ENCODE data around the gene AAGAB.

GRCh38 chr15:67189326-67190051, 65.0 kb downstream of the AAGAB start:
- TF ChIP-seq, protein P1, sequence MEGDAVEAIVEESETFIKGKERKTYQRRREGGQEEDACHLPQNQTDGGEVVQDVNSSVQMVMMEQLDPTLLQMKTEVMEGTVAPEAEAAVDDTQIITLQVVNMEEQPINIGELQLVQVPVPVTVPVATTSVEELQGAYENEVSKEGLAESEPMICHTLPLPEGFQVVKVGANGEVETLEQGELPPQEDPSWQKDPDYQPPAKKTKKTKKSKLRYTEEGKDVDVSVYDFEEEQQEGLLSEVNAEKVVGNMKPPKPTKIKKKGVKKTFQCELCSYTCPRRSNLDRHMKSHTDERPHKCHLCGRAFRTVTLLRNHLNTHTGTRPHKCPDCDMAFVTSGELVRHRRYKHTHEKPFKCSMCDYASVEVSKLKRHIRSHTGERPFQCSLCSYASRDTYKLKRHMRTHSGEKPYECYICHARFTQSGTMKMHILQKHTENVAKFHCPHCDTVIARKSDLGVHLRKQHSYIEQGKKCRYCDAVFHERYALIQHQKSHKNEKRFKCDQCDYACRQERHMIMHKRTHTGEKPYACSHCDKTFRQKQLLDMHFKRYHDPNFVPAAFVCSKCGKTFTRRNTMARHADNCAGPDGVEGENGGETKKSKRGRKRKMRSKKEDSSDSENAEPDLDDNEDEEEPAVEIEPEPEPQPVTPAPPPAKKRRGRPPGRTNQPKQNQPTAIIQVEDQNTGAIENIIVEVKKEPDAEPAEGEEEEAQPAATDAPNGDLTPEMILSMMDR (IDR thresholded peaks at IDR 0.05): no peak
- no peak for TF ChIP-seq POLR2A (IDR thresholded peaks at IDR 0.05)
- no peak for TF ChIP-seq EP300 (IDR thresholded peaks at IDR 0.05; ENCODE audit: low read depth)
- peak in 1 of 3 donors; percentile 5 for TF ChIP-seq POLR2AphosphoS5 (IDR thresholded peaks at IDR 0.05)
